Measurements from ENCODE around the gene DUOXA2.

DNA sequence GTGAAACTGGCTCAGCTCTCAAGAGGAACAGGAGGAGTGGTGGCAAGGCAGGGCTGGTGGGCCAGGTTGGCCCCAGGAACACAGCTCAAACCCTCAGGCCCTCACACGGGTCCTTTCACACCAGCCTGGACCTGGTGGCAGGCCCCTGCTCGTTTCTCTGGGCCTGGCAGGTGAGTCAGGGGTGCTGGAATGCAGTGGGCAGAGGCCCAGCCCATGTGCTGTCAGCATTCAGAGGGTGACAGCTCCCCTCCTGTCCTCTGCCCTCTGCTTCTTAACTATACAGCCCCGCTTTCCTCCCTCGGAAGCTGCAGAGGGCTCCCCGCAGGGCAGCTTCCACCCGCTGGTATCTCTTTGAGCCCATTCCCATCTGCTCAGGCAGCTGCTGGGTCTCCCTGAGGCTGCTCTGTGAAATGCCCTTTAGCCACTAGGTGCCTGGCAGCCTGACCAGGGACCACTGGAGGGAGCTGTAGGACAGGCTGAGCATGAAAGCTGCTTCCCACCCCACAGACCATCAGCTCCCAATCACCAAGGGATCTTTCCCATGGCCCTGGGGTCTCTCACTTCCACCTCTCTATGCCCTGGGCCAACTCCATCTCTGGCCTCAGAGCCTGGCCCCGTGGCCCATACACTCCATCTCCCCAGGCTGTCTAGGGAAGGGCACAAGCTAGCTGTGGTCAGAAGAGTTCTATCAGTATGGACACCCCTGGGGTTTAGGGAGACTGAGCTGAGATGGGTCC is 48.8 kb downstream of the DUOXA2 start:
- TF ChIP-seq GATA2 (IDR thresholded peaks at IDR 0.05; ENCODE audit: low read depth, low read length) (peak; percentile 57), GATA3 (IDR thresholded peaks at IDR 0.05; ENCODE audit: low read depth, low read length) (no peak)
